ENCODE measurements around the gene PEX11G. TPM values are rescaled to one million over a fixed set of nuclear protein-coding genes. Genes with fewer than 3 reads are reported as not detected.

Gene PEX11G
- total RNA-seq, 2 experiments from 2014 or later, result 0.51 to 1.1 TPM

DNA sequence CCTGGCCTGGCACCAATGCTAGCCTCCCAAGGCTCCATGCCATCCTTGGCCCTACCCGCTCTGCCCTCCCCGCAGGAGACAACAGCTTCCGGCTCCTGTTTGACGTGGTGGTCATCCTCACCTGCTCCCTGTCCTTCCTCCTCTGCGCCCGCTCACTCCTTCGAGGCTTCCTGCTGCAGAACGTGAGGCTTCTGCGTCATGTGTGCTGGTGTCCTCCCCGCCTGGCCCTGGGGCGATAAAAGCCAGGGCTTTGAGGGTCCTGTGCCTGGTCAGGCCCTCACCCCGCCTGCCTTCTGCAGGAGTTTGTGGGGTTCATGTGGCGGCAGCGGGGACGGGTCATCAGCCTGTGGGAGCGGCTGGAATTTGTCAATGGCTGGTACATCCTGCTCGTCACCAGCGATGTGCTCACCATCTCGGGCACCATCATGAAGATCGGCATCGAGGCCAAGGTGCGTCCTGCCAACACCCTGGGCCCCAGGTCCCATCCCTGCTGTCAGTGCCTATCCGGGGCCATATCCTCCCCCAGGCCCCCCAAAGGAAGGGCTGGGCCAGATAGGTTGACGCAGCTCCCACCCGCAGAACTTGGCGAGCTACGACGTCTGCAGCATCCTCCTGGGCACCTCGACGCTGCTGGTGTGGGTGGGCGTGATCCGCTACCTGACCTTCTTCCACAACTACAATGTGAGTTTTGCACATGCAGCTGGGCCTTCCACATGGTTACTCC lies 39.8 kb upstream of the PEX11G start:
- intact Hi-C loops (cut with DNase I, micrococcal nuclease), result no loop called here
- H3K27me3 Mint-ChIP-seq, result no peaks in the 10 kb centered on the region
- H3K4me1 Mint-ChIP-seq, result peaks cover 5% of the 10 kb centered on the region
- POLR2A ChIA-PET, result no interaction called here
- no peak for ATAC-seq
- peaks cover 10% of the 10 kb centered on the region for H3K36me3 Mint-ChIP-seq (ENCODE audit: low read depth)
- no peak overlapping the region for H3K27ac Mint-ChIP-seq
- CTCF ChIA-PET, result no interaction called here
- DNase-seq, result no peak
- H3K4me3 Mint-ChIP-seq, result no peak overlapping the region
- H3K9me3 Mint-ChIP-seq (ENCODE audit: low read depth), result no peaks in the 10 kb centered on the region

DNA sequence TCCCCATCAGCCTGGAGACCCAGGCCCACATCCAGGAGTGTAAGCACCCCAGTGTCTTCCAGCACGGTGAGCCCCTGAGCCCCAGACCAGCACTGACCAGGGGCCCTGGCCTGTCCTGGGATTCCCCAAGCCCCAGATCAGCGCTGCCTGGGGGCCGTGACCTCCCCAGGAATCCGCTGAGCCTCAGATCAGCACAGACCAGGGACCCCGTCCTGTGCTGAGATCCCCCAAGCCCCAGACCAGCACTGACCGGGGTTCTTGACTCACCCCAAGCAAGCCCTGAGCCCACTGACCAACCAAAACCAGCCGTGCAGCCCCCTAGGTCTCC lies 39.3 kb upstream of the PEX11G start:
- POLR2A ChIA-PET, result no interaction called here
- no peaks in the 10 kb centered on the region for H3K27me3 Mint-ChIP-seq

DNA sequence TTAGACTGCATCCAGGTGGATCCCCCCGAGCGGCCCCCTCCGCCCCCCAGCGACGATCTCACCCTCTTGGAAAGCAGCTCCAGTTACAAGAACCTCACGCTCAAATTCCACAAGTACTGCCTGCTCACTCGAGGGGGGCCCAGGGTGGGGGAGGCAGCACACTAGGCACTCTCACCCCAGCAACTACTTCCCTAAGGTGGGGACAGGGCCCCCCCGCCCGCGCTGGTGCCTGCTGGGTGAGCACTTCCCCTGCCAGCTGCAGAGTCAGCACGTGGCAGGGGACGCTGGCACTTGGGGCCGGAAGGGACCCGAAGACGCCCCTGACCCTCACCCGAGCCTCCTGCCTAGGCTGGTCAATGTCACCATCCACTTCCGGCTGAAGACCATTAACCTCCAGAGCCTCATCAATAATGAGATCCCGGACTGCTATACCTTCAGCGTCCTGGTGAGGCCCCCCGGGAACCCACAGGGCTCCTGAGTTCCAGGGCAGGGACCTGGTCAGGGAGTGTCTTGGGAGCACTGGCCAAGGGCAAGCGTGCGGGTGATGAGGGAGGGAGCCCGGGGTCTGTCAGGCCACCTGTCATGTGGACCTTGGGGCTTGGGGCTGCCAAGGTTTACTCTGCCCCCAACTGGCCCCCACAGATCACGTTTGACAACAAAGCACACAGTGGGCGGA lies 38.8 kb upstream of the PEX11G start:
- intact Hi-C loops (cut with DNase I, micrococcal nuclease), result no loop called here
- Mint-ChIP-seq H3K4me3 (no peak overlapping the region), H3K27me3 (no peaks in the 10 kb centered on the region), H3K9me3 (ENCODE audit: low read depth) (no peaks in the 10 kb centered on the region), H3K4me1 (peaks cover 3% of the 10 kb centered on the region), H3K27ac (no peak overlapping the region), H3K36me3 (ENCODE audit: low read depth) (peaks cover 10% of the 10 kb centered on the region)
- DNase-seq (no peak), ATAC-seq (no peak)
- CTCF ChIA-PET, result no interaction called here
- POLR2A ChIA-PET, result no interaction called here

More for the DNA sequence above, 39.3 kb upstream of the PEX11G start:
- Mint-ChIP-seq H3K27ac (no peak overlapping the region), H3K9me3 (ENCODE audit: low read depth) (no peaks in the 10 kb centered on the region), H3K4me1 (peaks cover 6% of the 10 kb centered on the region), H3K4me3 (no peak overlapping the region), H3K36me3 (ENCODE audit: low read depth) (peaks cover 10% of the 10 kb centered on the region)
- CTCF ChIA-PET, result no interaction called here
- intact Hi-C loops (cut with DNase I, micrococcal nuclease), result no loop called here
- no peak for ATAC-seq
- no peak for DNase-seq

DNA sequence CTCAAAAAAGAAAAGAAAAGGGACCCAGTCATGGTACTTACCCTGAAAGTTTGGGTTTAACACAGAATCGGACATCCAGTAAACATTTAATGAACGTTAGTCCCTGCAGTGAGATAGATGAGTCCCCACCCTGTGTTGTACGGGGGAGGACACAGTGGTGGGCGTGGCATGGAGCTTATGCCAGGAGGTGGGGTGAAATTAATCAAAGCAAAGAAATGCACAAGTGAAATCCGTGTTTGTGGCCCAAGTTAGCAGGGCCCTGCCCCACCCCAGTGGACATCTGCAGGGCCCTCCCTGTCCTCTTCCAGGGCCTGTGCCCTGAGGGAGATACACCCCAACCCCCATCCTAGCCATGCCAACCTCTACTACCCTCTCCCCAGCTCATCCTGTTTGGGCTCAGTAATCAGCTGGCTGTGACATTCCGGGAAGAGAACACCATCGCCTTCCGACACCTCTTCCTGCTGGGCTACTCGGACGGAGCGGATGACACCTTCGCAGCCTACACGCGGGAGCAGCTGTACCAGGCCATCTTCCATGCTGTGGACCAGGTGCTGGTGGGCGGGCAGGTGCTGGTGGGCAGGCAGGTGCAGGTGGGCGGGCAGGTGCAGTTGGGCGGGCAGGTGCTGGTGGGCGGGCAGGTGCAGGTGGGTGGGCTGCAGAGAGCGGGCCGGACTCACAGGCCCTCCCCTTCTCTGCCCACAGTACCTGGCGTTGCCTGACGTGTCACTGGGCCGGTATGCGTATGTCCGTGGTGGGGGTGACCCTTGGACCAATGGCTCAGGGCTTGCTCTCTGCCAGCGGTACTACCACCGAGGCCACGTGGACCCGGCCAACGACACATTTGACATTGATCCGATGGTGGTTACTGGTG lies 37.5 kb upstream of the PEX11G start:
- Mint-ChIP-seq H3K9me3 (ENCODE audit: low read depth) (no peaks in the 10 kb centered on the region), H3K36me3 (ENCODE audit: low read depth) (peaks cover 8% of the 10 kb centered on the region), H3K4me3 (no peak overlapping the region), H3K4me1 (peaks cover 11% of the 10 kb centered on the region), H3K27me3 (no peaks in the 10 kb centered on the region), H3K27ac (no peak overlapping the region)
- ChIA-PET POLR2A (no interaction called here), CTCF (interaction anchor here (0.6 to 0.7 kb wide), 2 partner anchors 181 to 346 kb away, joined by 4 to 7 read pairs; no protein-coding TSS in a partner anchor)
- intact Hi-C loops (cut with DNase I, micrococcal nuclease), result no loop called here
- DNase-seq, result no peak
- ATAC-seq, result no peak

DNA sequence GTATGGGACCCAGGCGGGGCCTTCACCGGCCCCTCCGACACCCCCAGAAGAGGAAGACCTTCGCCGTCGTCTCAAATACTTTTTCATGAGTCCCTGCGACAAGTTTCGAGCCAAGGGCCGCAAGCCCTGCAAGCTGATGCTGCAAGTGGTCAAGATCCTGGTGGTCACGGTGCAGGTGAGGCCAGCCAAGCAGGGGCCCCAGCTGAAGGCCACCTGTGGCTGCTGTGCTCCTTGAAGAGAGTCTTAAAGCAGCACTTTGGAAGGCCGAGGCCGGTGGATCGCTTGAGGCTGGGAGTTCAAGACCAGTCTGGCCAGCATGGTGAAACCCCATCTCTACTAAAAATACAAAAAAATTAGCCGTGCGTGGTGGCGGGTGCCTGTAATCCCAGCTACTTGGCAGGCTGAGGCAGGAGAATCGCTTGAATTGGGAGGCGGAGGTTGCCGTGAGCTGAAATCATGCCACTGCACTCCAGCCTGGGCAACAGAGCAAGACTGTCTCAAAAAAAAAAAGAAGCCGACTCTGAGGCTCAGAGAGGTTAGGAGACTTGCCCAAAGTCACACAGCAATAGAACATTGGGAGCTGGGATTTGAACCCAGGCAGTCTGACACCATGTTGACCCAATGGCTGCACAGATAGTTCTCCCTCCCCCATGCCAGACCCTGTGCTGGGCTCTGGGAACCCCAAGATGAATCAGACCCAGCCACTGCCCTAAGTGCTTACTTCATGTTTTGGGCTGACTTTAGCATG lies 36.3 kb upstream of the PEX11G start:
- no peak overlapping the region for H3K27ac Mint-ChIP-seq
- ATAC-seq, result no peak
- no peak overlapping the region for H3K4me3 Mint-ChIP-seq
- H3K4me1 Mint-ChIP-seq, result peaks cover 11% of the 10 kb centered on the region
- peaks cover 5% of the 10 kb centered on the region for H3K36me3 Mint-ChIP-seq (ENCODE audit: low read depth)
- POLR2A ChIA-PET, result interaction anchor here (0.6 kb wide), 1 partner anchor 423 kb away, joined by 3 read pairs; no protein-coding TSS in a partner anchor
- intact Hi-C loops (cut with DNase I, micrococcal nuclease), result no loop called here
- no peaks in the 10 kb centered on the region for H3K9me3 Mint-ChIP-seq (ENCODE audit: low read depth)
- DNase-seq, result no peak
- no peaks in the 10 kb centered on the region for H3K27me3 Mint-ChIP-seq
- CTCF ChIA-PET, result interaction anchor here (0.6 kb wide), 1 partner anchor 347 kb away, joined by 7 read pairs; no protein-coding TSS in a partner anchor

DNA sequence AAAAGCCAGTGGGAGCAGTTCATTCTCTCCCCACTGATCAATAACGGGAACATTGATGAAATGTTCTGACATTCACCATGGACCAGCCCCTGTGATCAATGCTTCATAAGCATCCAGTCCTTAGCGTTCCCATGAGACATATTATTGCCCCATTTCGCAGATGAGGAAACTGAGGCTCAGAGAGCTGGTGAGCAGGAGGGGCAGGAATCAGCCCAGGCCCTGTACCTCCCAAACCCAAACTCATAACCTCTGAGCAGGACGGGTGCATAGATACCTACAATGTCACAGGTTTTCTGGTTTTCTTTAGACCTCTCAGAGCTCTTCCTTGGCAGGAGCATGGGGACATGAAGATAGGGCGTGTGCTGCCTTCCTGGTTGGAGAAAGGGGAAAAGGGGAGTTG lies 35.7 kb upstream of the PEX11G start:
- no peak for ATAC-seq
- H3K27me3 Mint-ChIP-seq, result no peaks in the 10 kb centered on the region

DNA sequence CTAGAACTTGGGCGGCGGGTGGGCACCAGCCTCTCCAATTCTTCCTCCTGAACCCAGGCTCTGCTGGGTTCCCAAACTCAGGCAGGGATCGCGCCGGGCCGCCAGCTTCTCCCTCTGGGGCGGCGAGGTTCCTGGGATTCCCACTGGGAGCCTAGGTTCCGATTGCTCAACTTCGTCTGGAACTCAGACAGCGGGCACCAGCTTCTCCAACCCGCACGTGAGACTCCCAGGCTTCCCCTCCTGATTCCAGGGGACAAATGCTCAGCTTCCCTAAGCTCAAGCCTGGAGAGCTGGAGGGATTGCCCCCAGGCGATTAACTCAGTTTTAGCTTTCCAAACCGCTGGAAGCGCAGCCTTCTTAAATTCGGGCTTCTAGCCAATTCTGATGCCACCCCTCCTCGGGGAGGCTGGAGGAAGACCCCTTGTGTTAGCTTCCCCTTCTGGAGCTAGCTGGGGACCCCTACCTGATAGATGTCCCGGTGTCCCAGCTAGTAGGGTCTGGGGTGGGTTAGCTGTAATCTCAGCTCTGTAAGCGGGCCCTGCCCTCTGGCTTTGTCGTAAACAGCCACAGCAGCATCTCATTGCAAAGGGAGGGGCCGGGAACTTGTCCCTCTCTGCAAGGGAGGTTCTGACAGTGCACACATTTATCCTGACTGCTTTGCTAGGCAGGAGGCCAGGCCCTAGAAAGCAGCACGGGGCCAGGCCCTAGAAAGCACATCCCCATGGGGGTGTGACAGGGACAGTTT lies 34.3 kb upstream of the PEX11G start:
- ChIA-PET CTCF (interaction anchor here (0.6 to 1.5 kb wide), 9 partner anchors 8 to 871 kb away, joined by 3 to 5 read pairs (median 3); a partner anchor contains a TSS), POLR2A (interaction anchor here (0.6 kb wide), 1 partner anchor 58 kb away, joined by 3 read pairs; no protein-coding TSS in a partner anchor)
- Mint-ChIP-seq H3K4me1 (peaks cover 11% of the 10 kb centered on the region), H3K27me3 (no peaks in the 10 kb centered on the region), H3K9me3 (ENCODE audit: low read depth) (no peaks in the 10 kb centered on the region), H3K4me3 (peak overlapping the region; percentile 61), H3K36me3 (ENCODE audit: low read depth) (peaks cover 3% of the 10 kb centered on the region), H3K27ac (no peak overlapping the region)
- no peak for DNase-seq
- ATAC-seq, result no peak
- intact Hi-C loops (cut with DNase I, micrococcal nuclease), result loop anchor here (1.0 kb wide), 8 partner anchors 11 to 1098 kb away; partner anchors contain the start of genes PET100 (in 1 of the 2), PEX11G (in 1 of the 2) and XAB2 (in 1 of the 2)

More for the DNA sequence above, 35.7 kb upstream of the PEX11G start:
- Mint-ChIP-seq H3K27ac (no peak overlapping the region), H3K9me3 (ENCODE audit: low read depth) (no peaks in the 10 kb centered on the region), H3K36me3 (ENCODE audit: low read depth) (peaks cover 4% of the 10 kb centered on the region), H3K4me1 (peaks cover 11% of the 10 kb centered on the region), H3K4me3 (no peak overlapping the region)
- intact Hi-C loops (cut with DNase I, micrococcal nuclease), result no loop called here
- ChIA-PET CTCF (no interaction called here), POLR2A (interaction anchor here (0.6 kb wide), 1 partner anchor 422 kb away, joined by 3 read pairs; no protein-coding TSS in a partner anchor)
- DNase-seq, result no peak

DNA sequence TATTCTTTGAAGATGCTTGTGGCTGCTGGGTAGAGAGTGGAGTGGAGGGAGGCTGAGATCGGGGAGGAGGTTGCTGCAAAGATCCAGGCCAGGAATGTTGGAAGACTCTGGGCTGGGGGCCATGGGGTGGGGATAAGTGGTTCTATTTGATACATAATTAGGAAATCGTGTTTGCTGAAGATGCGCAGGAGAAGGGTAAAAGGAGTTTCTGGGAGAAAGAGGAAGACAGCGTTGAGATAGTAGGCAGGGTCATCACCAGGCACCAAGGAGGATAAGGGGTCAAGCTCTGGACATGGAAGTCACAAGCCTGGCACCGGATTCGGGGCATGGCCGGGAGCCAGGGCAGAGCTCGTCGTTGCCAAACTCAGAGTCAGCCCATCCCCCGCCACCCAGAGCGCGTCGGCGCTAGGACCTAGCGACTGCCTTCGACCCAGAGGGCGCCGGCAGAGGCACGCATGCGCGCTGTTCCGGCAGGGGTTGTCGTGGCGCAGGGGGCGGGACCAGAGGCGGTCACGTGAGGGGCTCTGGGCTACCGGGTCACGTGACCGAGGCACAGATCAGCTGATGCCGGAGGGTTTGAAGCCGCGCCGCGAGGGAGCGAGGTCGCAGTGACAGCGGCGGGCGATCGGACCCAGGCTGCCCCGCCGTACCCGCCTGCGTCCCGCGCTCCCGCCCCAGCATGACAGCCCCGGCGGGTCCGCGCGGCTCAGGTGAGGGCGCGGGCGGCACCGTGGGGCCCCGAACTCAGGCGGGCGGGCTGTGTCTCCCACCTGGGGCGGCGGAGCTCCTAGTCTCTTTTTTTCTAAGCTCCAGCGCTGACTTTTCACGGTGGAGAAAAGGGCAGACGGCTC lies 33.5 kb upstream of the PEX11G start, which contains the start of gene MCOLN1:
MCOLN1 (plus strand) TSS at position 553 of the 851 bp plus-strand sequence; CDS start at position 680, 127 bp downstream.
- CTCF ChIA-PET, result interaction anchor here (0.5 to 1.5 kb wide), 9 partner anchors 9 to 354 kb away, joined by 3 to 7 read pairs (median 4); partner anchors contain the start of gene PNPLA6
- ATAC-seq (peak; percentile 96), DNase-seq (peak; percentile 100)
- Mint-ChIP-seq H3K4me3 (peak within 1 kb of the TSS; percentile 61), H3K9me3 (ENCODE audit: low read depth) (no peaks in the 10 kb centered on the region), H3K36me3 (ENCODE audit: low read depth) (peaks cover 2% of the 10 kb centered on the region), H3K27ac (peak within 1 kb of the TSS; percentile 76), H3K4me1 (peaks cover 11% of the 10 kb centered on the region), H3K27me3 (no peaks in the 10 kb centered on the region)
- POLR2A ChIA-PET, result interaction anchor here (1.0 kb wide), 1 partner anchor 17 kb away, joined by 3 read pairs; no protein-coding TSS in a partner anchor
- intact Hi-C loops (cut with DNase I, micrococcal nuclease), result loop anchor here (1.0 kb wide), 8 partner anchors 12 to 1097 kb away; partner anchors contain the start of genes PET100 (in 1 of the 2), PEX11G (in 1 of the 2) and XAB2 (in 1 of the 2)

DNA sequence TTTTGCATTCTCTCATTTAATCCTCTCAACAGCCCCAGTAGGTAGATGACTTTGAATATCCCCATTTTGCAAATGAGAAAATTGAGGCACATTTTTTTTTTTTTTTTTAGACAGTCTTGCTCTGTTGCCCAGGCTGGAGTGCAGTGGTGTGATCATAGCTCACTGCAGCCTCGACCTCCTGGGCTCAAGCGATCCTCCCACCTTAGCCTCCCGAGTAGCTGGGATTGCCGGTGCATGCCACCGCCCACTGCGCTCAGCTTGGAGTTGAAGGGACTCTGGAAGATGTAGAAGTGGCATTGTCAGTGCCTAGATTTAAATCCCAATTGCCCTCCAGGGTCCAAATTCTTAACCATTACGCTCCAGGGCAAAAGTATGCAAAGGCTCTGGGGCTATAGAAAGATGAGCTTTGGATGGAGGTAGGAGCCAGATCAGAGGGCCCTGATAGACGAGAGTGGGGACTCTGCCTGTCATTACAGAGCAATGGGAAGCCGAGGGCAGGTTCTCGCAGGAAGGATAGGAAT lies 32.8 kb upstream of the PEX11G start:
- ChIA-PET CTCF (interaction anchor here (0.5 to 1.5 kb wide), 3 partner anchors 14 to 167 kb away, joined by 4 to 7 read pairs (median 5); partner anchors contain the start of gene PNPLA6), POLR2A (interaction anchor here (0.5 to 1.0 kb wide), 2 partner anchors 13 to 16 kb away, joined by 3 read pairs; no protein-coding TSS in a partner anchor)
- peak overlapping the region; percentile 76 for H3K27ac Mint-ChIP-seq
- H3K36me3 Mint-ChIP-seq (ENCODE audit: low read depth), result no peaks in the 10 kb centered on the region
- peak overlapping the region; percentile 61 for H3K4me3 Mint-ChIP-seq
- H3K27me3 Mint-ChIP-seq, result no peaks in the 10 kb centered on the region
- intact Hi-C loops (cut with DNase I, micrococcal nuclease), result loop anchor here (1.0 kb wide), 8 partner anchors 13 to 1096 kb away; partner anchors contain the start of genes PET100 (in 1 of the 2), PEX11G (in 1 of the 2) and XAB2 (in 1 of the 2)
- peaks cover 11% of the 10 kb centered on the region for H3K4me1 Mint-ChIP-seq
- no peaks in the 10 kb centered on the region for H3K9me3 Mint-ChIP-seq (ENCODE audit: low read depth)
- DNase-seq (no peak), ATAC-seq (no peak)

Measured in activated CD4-positive, alpha-beta T cell treated with anti-CD3 and anti-CD28 coated beads for 36 hours (primary cell).